CD4-positive, alpha-beta memory T cell (primary cell): ENCODE measurements around the gene FHOD1. TPM values are rescaled to one million over a fixed set of nuclear protein-coding genes. Genes with fewer than 3 reads are reported as not detected.

Source experiments
- CTCF ChIA-PET: fragments of 350-600 bp; sonication (Branson Sonifier 250); formaldehyde crosslinking; loops from one replicate; lab custom pipeline; 2021; ENCODE audit warnings: inconsistent platforms; ENCODE audit not compliant: partially characterized antibody; lab: Charles Lee
- POLR2A ChIA-PET: fragments of 350-600 bp; sonication (Branson Sonifier 250); formaldehyde crosslinking; loops from one replicate; lab custom pipeline; 2021; ENCODE audit not compliant: partially characterized antibody; lab: Charles Lee
- DNase-seq, 5 donors: peaks; one replicate each; pipeline versions ENCODE4 v3.0.0 to v3.0.0-alpha.2; 2020 to 2022; ENCODE audit warnings: mixed read lengths in 1 of 5
- H3K27ac ChIP-seq: one replicate; pipeline ENCODE4 v1.7.0; 2013; ENCODE audit warnings: low read depth, low read length
- H3K27me3 ChIP-seq: 2 replicates; pipeline ENCODE4 v1.7.0; 2013; ENCODE audit warnings: mild to moderate bottlenecking, low read length, moderate library complexity; ENCODE audit not compliant: insufficient read depth
- H3K36me3 ChIP-seq: 2 replicates; pipeline ENCODE4 v1.7.0; 2013; ENCODE audit warnings: mild to moderate bottlenecking, low read length, moderate library complexity; ENCODE audit not compliant: insufficient read depth
- H3K4me1 ChIP-seq: 2 replicates; pipeline ENCODE4 v1.7.0; 2013; ENCODE audit warnings: mild to moderate bottlenecking, low read length, moderate library complexity; ENCODE audit not compliant: insufficient read depth
- H3K4me3 ChIP-seq, 2 donors: one replicate each; pipeline ENCODE4 v1.7.0; 2013; ENCODE audit warnings: low read length in 2 of 2, mild to moderate bottlenecking in 1 of 2
- H3K9me3 ChIP-seq, 2 donors: one replicate each; pipeline ENCODE4 v1.7.0; 2013; ENCODE audit warnings: low read length in 2 of 2, control low read depth in 1 of 2; ENCODE audit not compliant: control insufficient read depth in 1 of 2
- H3K27ac Mint-ChIP-seq, 7 donors: one replicate each; pipeline ENCODE4 v1.8.0; 2020 to 2021; ENCODE audit warnings: mixed read lengths in 7 of 7, mild to moderate bottlenecking in 6 of 7, inconsistent platforms in 3 of 7, moderate library complexity in 3 of 7
- H3K27me3 Mint-ChIP-seq, 2 donors: one replicate each; pipeline ENCODE4 v1.8.0; 2020 to 2021; ENCODE audit warnings: mixed read lengths in 2 of 2
- H3K36me3 Mint-ChIP-seq, 2 donors: one replicate each; pipeline ENCODE4 v1.8.0; 2020 to 2021; ENCODE audit warnings: mixed read lengths in 2 of 2, inconsistent platforms in 1 of 2, mild to moderate bottlenecking in 1 of 2
- H3K4me1 Mint-ChIP-seq, 4 donors: one replicate each; pipeline ENCODE4 v1.8.0; 2020 to 2021; ENCODE audit warnings: mixed read lengths in 4 of 4, mild to moderate bottlenecking in 1 of 4
- H3K4me3 Mint-ChIP-seq, 8 donors: one replicate each; pipeline ENCODE4 v1.8.0; 2020 to 2021; ENCODE audit warnings: mixed read lengths in 8 of 8, mild to moderate bottlenecking in 7 of 8, moderate library complexity in 6 of 8, inconsistent platforms in 3 of 8
- H3K9me3 Mint-ChIP-seq, 8 donors: one replicate each; pipeline ENCODE4 v1.8.0; 2020 to 2021; ENCODE audit warnings: mixed read lengths in 8 of 8, mild to moderate bottlenecking in 5 of 8, inconsistent platforms in 3 of 8, moderate library complexity in 1 of 8
- intact Hi-C: fragments of 100-400 bp; cut with micrococcal nuclease; formaldehyde crosslinking; loops from one replicate; pipeline ENCODE4 v1.15.1; 2023
- polyA plus RNA-seq, 2 donors: library from polyadenylated mRNA; unstranded; fragments of 300-500 nt; fragmentation: Illumina TruSeq; gene quantifications; one replicate each; pipeline ENCODE4 v1.2.3, GENCODE V29; 2021
- total RNA-seq, 2 experiments: library from RNA; stranded (reverse); gene quantifications; one replicate each; pipeline ENCODE4 v1.2.3, GENCODE V29; 2021

The FHOD1 gene
- total and polyA plus RNA-seq, 4 experiments from 2014 or later, result 3.3 to 63.3 (median 31.0) TPM

- no peak overlapping the region for H3K27ac Mint-ChIP-seq
- H3K36me3 Mint-ChIP-seq, result peaks cover 0 to 3% of the 10 kb centered on the region in 2 donors
- ChIA-PET CTCF (interaction anchor here (2.0 kb wide), 1 partner anchor 9 kb away, joined by 5 read pairs; no protein-coding TSS in a partner anchor), POLR2A (no interaction called here)
- Histone ChIP-seq H3K4me3 (no peak overlapping the region), H3K27me3 (no peaks in the 10 kb centered on the region), H3K36me3 (no peaks in the 10 kb centered on the region), H3K9me3 (no peaks in the 10 kb centered on the region), H3K27ac (no peak overlapping the region), H3K4me1 (peaks cover 13% of the 10 kb centered on the region)
- intact Hi-C loops, result no loop called here
- peaks cover 4 to 17% (median 12%) of the 10 kb centered on the region in 4 donors for H3K4me1 Mint-ChIP-seq
- H3K27me3 Mint-ChIP-seq, result no peaks in the 10 kb centered on the region
- H3K4me3 Mint-ChIP-seq, result no peak overlapping the region
- no peaks in the 10 kb centered on the region for H3K9me3 Mint-ChIP-seq
- no peak for DNase-seq
These were observed 39.4 kb upstream of the FHOD1 start for GRCh38 chr16:67286441-67287235.

GRCh38 chr16:67284699-67285646 is 37.7 kb upstream of the FHOD1 start:
- intact Hi-C loops, result no loop called here
- peaks cover 4 to 9% (median 8%) of the 10 kb centered on the region in 4 donors for H3K4me1 Mint-ChIP-seq
- H3K9me3 Mint-ChIP-seq, result no peaks in the 10 kb centered on the region
- H3K27ac Mint-ChIP-seq, result peak overlapping the region in 2 of 7 donors; percentile 29 to 74
- no peaks in the 10 kb centered on the region for H3K36me3 ChIP-seq
- H3K36me3 Mint-ChIP-seq, result peaks cover 0 to 3% of the 10 kb centered on the region in 2 donors
- H3K9me3 ChIP-seq, result no peaks in the 10 kb centered on the region
- POLR2A ChIA-PET, result interaction anchor here (0.5 to 1.4 kb wide), 3 partner anchors 10 to 517 kb away, joined by 3 read pairs; no protein-coding TSS in a partner anchor
- no peak overlapping the region for H3K4me3 ChIP-seq
- H3K27me3 ChIP-seq, result no peaks in the 10 kb centered on the region
- DNase-seq, result no peak
- no peaks in the 10 kb centered on the region for H3K27me3 Mint-ChIP-seq
- CTCF ChIA-PET, result interaction anchor here (2.0 kb wide), 1 partner anchor 11 kb away, joined by 5 read pairs; no protein-coding TSS in a partner anchor
- H3K27ac ChIP-seq, result no peak overlapping the region
- no peak overlapping the region for H3K4me3 Mint-ChIP-seq
- H3K4me1 ChIP-seq, result peaks cover 10% of the 10 kb centered on the region

GRCh38 chr16:67283826-67284555 is 36.7 kb upstream of the FHOD1 start:
- Histone ChIP-seq H3K27me3 (no peaks in the 10 kb centered on the region), H3K36me3 (no peaks in the 10 kb centered on the region), H3K27ac (no peak overlapping the region), H3K4me1 (peaks cover 10% of the 10 kb centered on the region), H3K9me3 (no peaks in the 10 kb centered on the region), H3K4me3 (no peak overlapping the region)
- no peaks in the 10 kb centered on the region for H3K27me3 Mint-ChIP-seq
- no peaks in the 10 kb centered on the region for H3K9me3 Mint-ChIP-seq
- intact Hi-C loops, result no loop called here
- peaks cover 0 to 3% of the 10 kb centered on the region in 2 donors for H3K36me3 Mint-ChIP-seq
- CTCF ChIA-PET, result interaction anchor here (1.1 to 2.0 kb wide), 3 partner anchors 12 to 114 kb away, joined by 3 to 5 read pairs (median 3); no protein-coding TSS in a partner anchor
- POLR2A ChIA-PET, result no interaction called here
- H3K4me1 Mint-ChIP-seq, result peaks cover 0 to 4% (median 2%) of the 10 kb centered on the region in 4 donors
- no peak for DNase-seq
- H3K27ac Mint-ChIP-seq, result peak overlapping the region in 2 of 7 donors; percentile 24 to 82
- no peak overlapping the region for H3K4me3 Mint-ChIP-seq

GRCh38 chr16:67283039-67283825 is 36.0 kb upstream of the FHOD1 start:
- no peak overlapping the region for H3K27ac ChIP-seq
- H3K4me1 ChIP-seq, result peaks cover 16% of the 10 kb centered on the region
- H3K36me3 Mint-ChIP-seq, result peaks cover 0 to 3% of the 10 kb centered on the region in 2 donors
- DNase-seq, result no peak
- H3K27me3 Mint-ChIP-seq, result no peaks in the 10 kb centered on the region
- no peaks in the 10 kb centered on the region for H3K9me3 Mint-ChIP-seq
- peaks cover 3 to 9% (median 5%) of the 10 kb centered on the region in 4 donors for H3K4me1 Mint-ChIP-seq
- ChIA-PET CTCF (interaction anchor here (1.1 to 1.4 kb wide), 2 partner anchors 23 to 115 kb away, joined by 3 read pairs; no protein-coding TSS in a partner anchor), POLR2A (no interaction called here)
- peak overlapping the region in 2 of 7 donors; percentile 2 to 82 for H3K27ac Mint-ChIP-seq
- no peaks in the 10 kb centered on the region for H3K9me3 ChIP-seq
- H3K36me3 ChIP-seq, result no peaks in the 10 kb centered on the region
- H3K4me3 ChIP-seq, result no peak overlapping the region
- no peaks in the 10 kb centered on the region for H3K27me3 ChIP-seq
- intact Hi-C loops, result no loop called here
- no peak overlapping the region for H3K4me3 Mint-ChIP-seq

GRCh38 chr16:67282447-67282805 is 35.1 kb upstream of the FHOD1 start:
- H3K27ac ChIP-seq, result no peak overlapping the region
- H3K27me3 ChIP-seq, result no peaks in the 10 kb centered on the region
- no peak overlapping the region for H3K4me3 ChIP-seq
- ChIA-PET POLR2A (no interaction called here), CTCF (interaction anchor here (1.4 kb wide), 1 partner anchor 116 kb away, joined by 3 read pairs; no protein-coding TSS in a partner anchor)
- Mint-ChIP-seq H3K4me1 (peaks cover 3 to 15% (median 8%) of the 10 kb centered on the region in 4 donors), H3K27me3 (no peaks in the 10 kb centered on the region), H3K27ac (no peak overlapping the region), H3K4me3 (no peak overlapping the region), H3K9me3 (no peaks in the 10 kb centered on the region), H3K36me3 (peaks cover 0 to 6% of the 10 kb centered on the region in 2 donors)
- H3K36me3 ChIP-seq, result no peaks in the 10 kb centered on the region
- intact Hi-C loops, result no loop called here
- H3K4me1 ChIP-seq, result peaks cover 20% of the 10 kb centered on the region
- no peak for DNase-seq
- H3K9me3 ChIP-seq, result no peaks in the 10 kb centered on the region
